Measurements from ENCODE around the gene HIP1. TPM values are rescaled to one million over a fixed set of nuclear protein-coding genes. Genes with fewer than 3 reads are reported as not detected.
"Not testable (repeated sequence)": the region's sequence is repeated elsewhere in the genome, so short reads cannot be mapped to it uniquely, and the experiment has no call there.

The HIP1 gene
- total and polyA plus RNA-seq, 4 donors, result 10.2 to 51.2 (median 28.6) TPM

DNA sequence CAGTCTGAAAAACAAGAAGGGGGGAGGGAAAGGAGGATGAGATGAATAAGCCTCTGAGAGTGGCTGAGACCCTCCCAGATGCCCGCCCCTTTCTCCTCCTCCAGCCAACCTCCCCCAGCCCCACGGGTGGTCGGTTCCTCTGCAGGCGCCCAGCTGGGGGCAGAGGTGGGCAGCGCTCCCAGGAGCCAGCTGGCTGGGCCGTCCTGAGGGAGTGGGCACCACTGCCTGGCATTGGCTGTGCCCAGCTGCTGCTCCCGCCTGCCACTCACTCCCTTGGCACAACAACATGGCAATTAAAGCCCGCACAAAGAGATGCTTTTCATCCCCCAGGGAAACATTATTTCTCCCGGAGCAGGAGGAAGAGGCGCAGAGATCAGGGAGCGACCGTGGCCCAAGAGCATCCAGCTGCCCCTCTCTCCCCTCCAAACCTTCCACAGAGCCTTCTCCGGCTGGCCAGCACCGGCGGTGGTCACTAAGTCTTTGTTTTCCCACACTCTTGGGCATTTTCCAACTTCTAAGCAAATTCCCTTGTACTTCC, 139.4 kb downstream of the HIP1 start:
- Histone ChIP-seq H3K27me3 (ENCODE audit: control insufficient read depth in 3 of 3, insufficient read depth in 3 of 3, low read length in 2 of 3) (no peaks in the 10 kb centered on the region), H3K9ac (ENCODE audit: insufficient read depth in 1 of 2, low read length in 2 of 2) (no peak overlapping the region), H3K4me1 (ENCODE audit: control insufficient read depth in 5 of 5, insufficient read depth in 5 of 5, low read length in 5 of 5) (peaks cover 0 to 17% (median 0%) of the 10 kb centered on the region in 5 donors), H3K9me3 (ENCODE audit: control insufficient read depth in 4 of 4, insufficient read depth in 3 of 4, low read length in 3 of 4) (no peaks in the 10 kb centered on the region), H3K4me3 (no peak overlapping the region), H3K27ac (ENCODE audit: low read depth in 1 of 2, low read length in 1 of 2) (peak overlapping the region in 1 of 2 donors; percentile 82), H3K36me3 (ENCODE audit: control insufficient read depth in 4 of 4, insufficient read depth in 4 of 4, low read length in 4 of 4) (peaks cover 0 to 10% (median 0%) of the 10 kb centered on the region in 4 donors)
- TF ChIP-seq, protein P1, sequence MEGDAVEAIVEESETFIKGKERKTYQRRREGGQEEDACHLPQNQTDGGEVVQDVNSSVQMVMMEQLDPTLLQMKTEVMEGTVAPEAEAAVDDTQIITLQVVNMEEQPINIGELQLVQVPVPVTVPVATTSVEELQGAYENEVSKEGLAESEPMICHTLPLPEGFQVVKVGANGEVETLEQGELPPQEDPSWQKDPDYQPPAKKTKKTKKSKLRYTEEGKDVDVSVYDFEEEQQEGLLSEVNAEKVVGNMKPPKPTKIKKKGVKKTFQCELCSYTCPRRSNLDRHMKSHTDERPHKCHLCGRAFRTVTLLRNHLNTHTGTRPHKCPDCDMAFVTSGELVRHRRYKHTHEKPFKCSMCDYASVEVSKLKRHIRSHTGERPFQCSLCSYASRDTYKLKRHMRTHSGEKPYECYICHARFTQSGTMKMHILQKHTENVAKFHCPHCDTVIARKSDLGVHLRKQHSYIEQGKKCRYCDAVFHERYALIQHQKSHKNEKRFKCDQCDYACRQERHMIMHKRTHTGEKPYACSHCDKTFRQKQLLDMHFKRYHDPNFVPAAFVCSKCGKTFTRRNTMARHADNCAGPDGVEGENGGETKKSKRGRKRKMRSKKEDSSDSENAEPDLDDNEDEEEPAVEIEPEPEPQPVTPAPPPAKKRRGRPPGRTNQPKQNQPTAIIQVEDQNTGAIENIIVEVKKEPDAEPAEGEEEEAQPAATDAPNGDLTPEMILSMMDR (IDR thresholded peaks at IDR 0.05; ENCODE audit: control extremely low read depth, extremely low read depth), result no peak
- DNase-seq (peak; percentile 86 to 92 (median 89)), ATAC-seq (ENCODE audit: insufficient read depth, low FRiP score) (no peak)
- 48 to 65% methylated on average over 15 of the region's 15 CpGs for whole genome bisulfite sequencing, 2 donors

DNA sequence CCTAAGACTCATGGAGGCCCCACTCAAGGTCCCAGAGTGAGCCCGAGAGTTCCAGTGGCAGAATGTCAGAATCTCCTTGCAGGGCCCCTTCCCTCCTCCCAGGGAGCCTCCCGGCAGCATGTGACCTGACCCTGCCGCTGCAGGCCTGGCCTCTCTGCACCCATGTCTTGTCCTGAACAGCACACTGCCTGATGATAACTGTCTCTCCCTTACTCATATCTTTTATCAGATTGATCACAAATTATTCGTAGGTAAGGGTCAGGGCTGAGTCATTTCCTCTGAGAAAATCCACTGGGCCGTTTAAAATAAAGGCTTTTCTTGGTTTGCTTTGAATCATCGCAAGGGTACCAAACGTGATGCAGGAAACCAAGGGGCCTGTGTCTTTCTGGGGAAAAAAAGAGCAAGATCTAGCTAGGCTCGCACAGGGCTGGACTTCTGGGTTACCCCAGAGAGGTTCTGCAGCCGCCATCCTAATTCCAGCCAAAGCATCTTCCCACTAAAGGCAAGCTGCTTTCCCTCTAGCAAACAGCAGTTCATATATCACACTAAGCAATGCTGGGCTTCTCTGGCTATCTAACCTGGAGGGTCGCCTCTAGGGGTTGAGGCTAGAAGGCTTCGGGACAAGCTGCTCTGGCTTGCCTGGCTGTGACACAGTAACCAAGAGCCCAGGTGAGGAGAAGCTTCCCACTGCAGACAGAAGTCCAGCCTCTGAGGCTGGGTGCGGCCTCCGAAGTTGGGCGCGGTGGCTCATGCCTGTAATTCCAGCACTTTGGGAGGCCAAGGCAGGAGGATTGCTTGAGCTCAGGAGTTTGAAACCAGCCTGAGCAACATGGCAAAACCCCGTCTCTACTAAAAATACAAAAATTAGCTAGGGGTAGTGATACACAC, 141.8 kb downstream of the HIP1 start:
- no peaks in the 10 kb centered on the region for H3K27me3 ChIP-seq (ENCODE audit: control insufficient read depth in 3 of 3, insufficient read depth in 3 of 3, low read length in 2 of 3)
- H3K36me3 ChIP-seq (ENCODE audit: control insufficient read depth in 4 of 4, insufficient read depth in 4 of 4, low read length in 4 of 4), result peaks cover 0 to 18% (median 1%) of the 10 kb centered on the region in 4 donors
- ATAC-seq (ENCODE audit: insufficient read depth, low FRiP score) (no peak), DNase-seq (no peak)
- no peak overlapping the region for H3K4me3 ChIP-seq
- WGBS, 2 donors, result 82 to 85% methylated on average over 16 of the region's 16 CpGs
- TF ChIP-seq, protein P1 (IDR thresholded peaks at IDR 0.05; ENCODE audit: control extremely low read depth, extremely low read depth), result no peak
- peaks cover 0 to 17% (median 0%) of the 10 kb centered on the region in 5 donors for H3K4me1 ChIP-seq (ENCODE audit: control insufficient read depth in 5 of 5, insufficient read depth in 5 of 5, low read length in 5 of 5)
- no peak overlapping the region for H3K9ac ChIP-seq (ENCODE audit: insufficient read depth in 1 of 2, low read length in 2 of 2)
- H3K9me3 ChIP-seq (ENCODE audit: control insufficient read depth in 4 of 4, insufficient read depth in 3 of 4, low read length in 3 of 4), result no peaks in the 10 kb centered on the region
- no peak overlapping the region for H3K27ac ChIP-seq (ENCODE audit: low read depth in 1 of 2, low read length in 1 of 2)

DNA sequence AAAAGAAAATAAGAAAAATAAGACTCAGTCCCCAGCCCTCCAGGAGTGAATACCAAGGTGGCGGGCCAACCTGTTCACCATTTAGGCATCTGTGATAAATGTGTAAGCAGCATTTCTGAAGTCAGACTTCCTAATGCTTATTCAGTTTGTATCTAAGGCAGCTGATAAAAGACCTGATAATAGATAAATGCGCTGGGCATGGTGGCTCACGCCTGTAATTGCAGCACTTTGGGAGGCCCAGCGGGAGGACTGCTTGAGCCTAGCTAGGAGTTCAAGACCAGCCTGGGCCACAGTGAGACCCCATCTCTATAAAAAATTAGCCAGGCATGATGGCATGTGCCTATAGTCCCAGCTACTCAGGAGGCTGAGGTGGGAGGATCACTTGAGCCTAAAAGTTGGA, 143.0 kb downstream of the HIP1 start:
- ATAC-seq (ENCODE audit: insufficient read depth, low FRiP score), result no peak
- TF ChIP-seq, protein P1 (IDR thresholded peaks at IDR 0.05; ENCODE audit: control extremely low read depth, extremely low read depth), result no peak
- no peaks in the 10 kb centered on the region for H3K27me3 ChIP-seq (ENCODE audit: control insufficient read depth in 3 of 3, insufficient read depth in 3 of 3, low read length in 2 of 3)
- H3K36me3 ChIP-seq (ENCODE audit: control insufficient read depth in 4 of 4, insufficient read depth in 4 of 4, low read length in 4 of 4), result peaks cover 0 to 27% (median 9%) of the 10 kb centered on the region in 4 donors
- no peak overlapping the region for H3K9ac ChIP-seq (ENCODE audit: insufficient read depth in 1 of 2, low read length in 2 of 2)
- no peaks in the 10 kb centered on the region for H3K9me3 ChIP-seq (ENCODE audit: control insufficient read depth in 4 of 4, insufficient read depth in 3 of 4, low read length in 3 of 4)
- no peak overlapping the region for H3K27ac ChIP-seq (ENCODE audit: low read depth in 1 of 2, low read length in 1 of 2)
- H3K4me1 ChIP-seq (ENCODE audit: control insufficient read depth in 5 of 5, insufficient read depth in 5 of 5, low read length in 5 of 5), result peaks cover 0 to 17% (median 0%) of the 10 kb centered on the region in 5 donors
- no peak overlapping the region for H3K4me3 ChIP-seq
- DNase-seq, result no peak
- 98% methylated on average over 4 of the region's 4 CpGs for WGBS, 2 donors

DNA sequence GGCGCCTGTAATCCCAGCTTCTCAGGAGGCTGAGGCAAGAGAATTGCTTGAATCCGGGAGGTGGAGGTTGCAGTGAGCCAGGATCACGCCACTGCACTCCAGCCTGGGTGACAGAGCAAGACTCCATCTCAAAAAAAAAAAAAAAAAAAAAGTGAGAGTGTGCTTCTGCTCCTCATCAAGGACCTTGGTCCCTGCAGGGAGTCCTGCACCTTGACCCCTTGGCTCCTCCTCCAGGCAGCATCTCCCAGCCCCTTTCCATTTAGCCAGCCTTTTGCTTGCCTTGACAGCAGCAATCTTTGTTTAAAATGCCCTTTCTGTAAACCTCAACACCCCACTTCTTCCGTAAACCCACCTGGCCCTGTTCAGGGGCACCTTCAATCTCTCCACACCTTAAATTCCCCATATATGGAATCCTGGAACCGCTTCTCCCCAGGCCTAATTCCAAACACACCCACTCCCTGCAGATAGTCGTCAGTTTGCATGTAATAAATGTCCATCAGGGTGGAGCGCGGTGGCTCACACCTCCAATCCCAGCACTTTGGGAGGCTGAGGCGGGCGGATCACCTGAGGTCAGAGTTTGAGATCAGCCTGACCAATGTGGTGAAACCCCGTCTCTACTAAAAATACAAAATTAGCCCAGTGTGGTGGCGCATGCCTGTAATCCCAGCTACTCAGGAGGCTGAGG, 145.1 kb downstream of the HIP1 start:
- H3K4me1 ChIP-seq (ENCODE audit: control insufficient read depth in 5 of 5, insufficient read depth in 5 of 5, low read length in 5 of 5); H3K27me3 ChIP-seq (ENCODE audit: control insufficient read depth in 3 of 3, insufficient read depth in 3 of 3, low read length in 2 of 3); H3K9ac ChIP-seq (ENCODE audit: insufficient read depth in 1 of 2, low read length in 2 of 2); DNase-seq; H3K9me3 ChIP-seq (ENCODE audit: control insufficient read depth in 4 of 4, insufficient read depth in 3 of 4, low read length in 3 of 4); H3K4me3 ChIP-seq; H3K27ac ChIP-seq (ENCODE audit: low read depth in 1 of 2, low read length in 1 of 2); ATAC-seq (ENCODE audit: insufficient read depth, low FRiP score): not testable (repeated sequence)
- WGBS, 2 donors, result 89 to 95% methylated on average over 12 of the region's 12 CpGs
- H3K36me3 ChIP-seq (ENCODE audit: control insufficient read depth in 4 of 4, insufficient read depth in 4 of 4, low read length in 4 of 4), result peaks cover 0 to 24% (median 11%) of the 10 kb centered on the region in 4 donors
